ENCODE data around the gene DPH6. TPM values are rescaled to one million over a fixed set of nuclear protein-coding genes. Genes with fewer than 3 reads are reported as not detected.

The DPH6 gene
- total and polyA plus RNA-seq, 2 experiments from 2014 or later: 11.3 to 14.4 TPM

DNA sequence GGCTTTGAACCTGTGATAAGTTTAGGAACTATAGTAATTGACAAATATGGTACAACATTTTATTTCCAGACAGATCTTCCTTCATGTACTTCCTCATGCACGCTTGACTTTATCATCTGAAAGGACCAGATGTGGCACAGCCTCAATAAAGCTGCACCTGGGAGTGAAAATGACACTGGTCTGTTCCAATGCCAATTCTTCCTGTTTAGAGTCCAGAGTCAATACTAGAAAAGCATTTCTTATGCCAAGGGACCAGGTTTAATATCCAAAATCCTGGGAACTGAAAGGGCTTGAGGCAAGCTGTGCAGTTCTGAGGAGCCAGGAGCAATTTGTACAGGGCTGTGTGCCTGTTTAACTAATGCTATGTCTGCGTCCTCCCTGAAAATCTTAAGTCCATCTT, 15.3 kb downstream of the DPH6 start:
- no peaks in the 10 kb centered on the region for H3K36me3 ChIP-seq (replicated peaks; ENCODE audit: insufficient read depth, low read depth)
- DNase-seq (ENCODE audit: low spot score): no peak
- 95% methylated on average over 2 of the region's 2 CpGs for WGBS (ENCODE audit: low lambda C conversion rate, missing lambda C conversion rate)

DNA sequence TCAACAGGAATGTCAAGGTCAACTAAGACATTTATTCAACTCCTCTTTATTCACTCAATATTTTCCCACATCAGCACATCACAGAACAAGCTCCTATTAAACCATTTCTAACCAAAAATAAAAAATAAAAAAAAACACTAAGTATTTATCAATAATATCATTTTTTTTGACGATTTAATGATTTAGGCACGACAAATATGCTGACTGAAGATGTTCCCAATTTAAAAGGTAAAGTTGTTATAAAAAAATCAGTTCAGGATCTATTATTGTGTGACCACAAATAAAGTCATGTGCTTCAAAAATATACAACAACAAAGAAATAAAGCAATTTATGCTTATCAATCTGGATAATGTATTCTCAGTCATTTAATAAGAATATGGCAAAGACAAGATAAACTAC, 16.2 kb downstream of the DPH6 start:
- H3K4me2 ChIP-seq: no peak overlapping the region
- no peak for DNase-seq (ENCODE audit: low spot score)
- H3K36me3 ChIP-seq (replicated peaks; ENCODE audit: insufficient read depth, low read depth): no peaks in the 10 kb centered on the region
- H3K9me3 ChIP-seq (ENCODE audit: low read depth): no peaks in the 10 kb centered on the region
- H3K9me2 ChIP-seq (replicated peaks; ENCODE audit: insufficient read depth): no peaks in the 10 kb centered on the region
- no peaks in the 10 kb centered on the region for H3K27me3 ChIP-seq
- no peaks in the 10 kb centered on the region for H3K79me2 ChIP-seq
- no peak overlapping the region for H3K27ac ChIP-seq
- TF ChIP-seq EZH2 (IDR thresholded peaks at IDR 0.05; ENCODE audit: borderline replicate concordance) (no peak), EZH2phosphoT487 (IDR thresholded peaks at IDR 0.05; ENCODE audit: low read depth, severe bottlenecking, unreplicated experiment) (no peak)
- TF ChIP-seq, protein P1, sequence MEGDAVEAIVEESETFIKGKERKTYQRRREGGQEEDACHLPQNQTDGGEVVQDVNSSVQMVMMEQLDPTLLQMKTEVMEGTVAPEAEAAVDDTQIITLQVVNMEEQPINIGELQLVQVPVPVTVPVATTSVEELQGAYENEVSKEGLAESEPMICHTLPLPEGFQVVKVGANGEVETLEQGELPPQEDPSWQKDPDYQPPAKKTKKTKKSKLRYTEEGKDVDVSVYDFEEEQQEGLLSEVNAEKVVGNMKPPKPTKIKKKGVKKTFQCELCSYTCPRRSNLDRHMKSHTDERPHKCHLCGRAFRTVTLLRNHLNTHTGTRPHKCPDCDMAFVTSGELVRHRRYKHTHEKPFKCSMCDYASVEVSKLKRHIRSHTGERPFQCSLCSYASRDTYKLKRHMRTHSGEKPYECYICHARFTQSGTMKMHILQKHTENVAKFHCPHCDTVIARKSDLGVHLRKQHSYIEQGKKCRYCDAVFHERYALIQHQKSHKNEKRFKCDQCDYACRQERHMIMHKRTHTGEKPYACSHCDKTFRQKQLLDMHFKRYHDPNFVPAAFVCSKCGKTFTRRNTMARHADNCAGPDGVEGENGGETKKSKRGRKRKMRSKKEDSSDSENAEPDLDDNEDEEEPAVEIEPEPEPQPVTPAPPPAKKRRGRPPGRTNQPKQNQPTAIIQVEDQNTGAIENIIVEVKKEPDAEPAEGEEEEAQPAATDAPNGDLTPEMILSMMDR (IDR thresholded peaks at IDR 0.05; ENCODE audit: poor library complexity): no peak
- no peaks in the 10 kb centered on the region for H3K4me1 ChIP-seq (ENCODE audit: insufficient read depth)
- 93% methylated on average over 2 of the region's 2 CpGs for WGBS (ENCODE audit: low lambda C conversion rate, missing lambda C conversion rate)
- H4K20me1 ChIP-seq (ENCODE audit: insufficient read depth, poor library complexity, severe bottlenecking): no peaks in the 10 kb centered on the region
- no peak overlapping the region for H2AFZ ChIP-seq
- no peak overlapping the region for H3K4me3 ChIP-seq

More for the DNA sequence above, 15.3 kb downstream of the DPH6 start:
- TF ChIP-seq EZH2 (IDR thresholded peaks at IDR 0.05; ENCODE audit: borderline replicate concordance) (no peak), EZH2phosphoT487 (IDR thresholded peaks at IDR 0.05; ENCODE audit: low read depth, severe bottlenecking, unreplicated experiment) (no peak)
- TF ChIP-seq, protein P1 (IDR thresholded peaks at IDR 0.05; ENCODE audit: poor library complexity): no peak
- H3K27me3 ChIP-seq: no peaks in the 10 kb centered on the region
- H4K20me1 ChIP-seq (ENCODE audit: insufficient read depth, poor library complexity, severe bottlenecking): no peaks in the 10 kb centered on the region
- no peak overlapping the region for H2AFZ ChIP-seq
- no peaks in the 10 kb centered on the region for H3K79me2 ChIP-seq
- no peak overlapping the region for H3K27ac ChIP-seq
- H3K9me2 ChIP-seq (replicated peaks; ENCODE audit: insufficient read depth): no peaks in the 10 kb centered on the region
- no peak overlapping the region for H3K4me2 ChIP-seq
- no peaks in the 10 kb centered on the region for H3K4me1 ChIP-seq (ENCODE audit: insufficient read depth)
- no peak overlapping the region for H3K4me3 ChIP-seq
- H3K9me3 ChIP-seq (ENCODE audit: low read depth): no peaks in the 10 kb centered on the region

DNA sequence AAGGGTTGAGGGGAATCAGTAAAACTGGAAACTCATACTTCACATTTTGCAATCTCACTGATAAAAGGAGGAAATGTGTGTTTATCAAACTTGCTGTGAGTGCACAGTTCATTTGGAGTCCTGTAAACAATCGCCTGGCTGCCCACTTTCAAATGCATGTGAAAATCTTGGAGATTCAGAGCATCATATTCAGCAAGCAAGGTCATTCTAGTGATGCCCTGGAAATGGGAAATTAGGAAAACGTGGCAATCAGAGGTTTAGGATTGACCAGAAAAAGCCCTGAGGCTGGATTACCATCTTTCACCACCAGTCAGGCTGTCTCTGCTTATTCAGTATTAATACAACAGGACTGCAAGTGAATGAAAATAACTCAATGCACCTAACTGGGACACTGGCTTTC, 23.9 kb downstream of the DPH6 start:
- H3K27ac ChIP-seq: no peak overlapping the region
- no peak overlapping the region for H2AFZ ChIP-seq
- no peaks in the 10 kb centered on the region for H3K27me3 ChIP-seq
- H3K9me2 ChIP-seq (replicated peaks; ENCODE audit: insufficient read depth): no peaks in the 10 kb centered on the region
- no peaks in the 10 kb centered on the region for H3K9me3 ChIP-seq (ENCODE audit: low read depth)
- H4K20me1 ChIP-seq (ENCODE audit: insufficient read depth, poor library complexity, severe bottlenecking): no peaks in the 10 kb centered on the region
- no peak for DNase-seq (ENCODE audit: low spot score)
- no peak overlapping the region for H3K4me3 ChIP-seq
- peaks cover 10% of the 10 kb centered on the region for H3K4me1 ChIP-seq (ENCODE audit: insufficient read depth)
- H3K4me2 ChIP-seq: no peak overlapping the region
- 45% methylated on average over 2 of the region's 2 CpGs for WGBS (ENCODE audit: low lambda C conversion rate, missing lambda C conversion rate)
- H3K79me2 ChIP-seq: no peaks in the 10 kb centered on the region
- H3K36me3 ChIP-seq (replicated peaks; ENCODE audit: insufficient read depth, low read depth): no peaks in the 10 kb centered on the region
- TF ChIP-seq EZH2 (IDR thresholded peaks at IDR 0.05; ENCODE audit: borderline replicate concordance): no peak
- TF ChIP-seq, protein P1 (IDR thresholded peaks at IDR 0.05; ENCODE audit: poor library complexity): no peak
- no peak for TF ChIP-seq EZH2phosphoT487 (IDR thresholded peaks at IDR 0.05; ENCODE audit: low read depth, severe bottlenecking, unreplicated experiment)
